ENCODE results near the gene OTX1.

DNA sequence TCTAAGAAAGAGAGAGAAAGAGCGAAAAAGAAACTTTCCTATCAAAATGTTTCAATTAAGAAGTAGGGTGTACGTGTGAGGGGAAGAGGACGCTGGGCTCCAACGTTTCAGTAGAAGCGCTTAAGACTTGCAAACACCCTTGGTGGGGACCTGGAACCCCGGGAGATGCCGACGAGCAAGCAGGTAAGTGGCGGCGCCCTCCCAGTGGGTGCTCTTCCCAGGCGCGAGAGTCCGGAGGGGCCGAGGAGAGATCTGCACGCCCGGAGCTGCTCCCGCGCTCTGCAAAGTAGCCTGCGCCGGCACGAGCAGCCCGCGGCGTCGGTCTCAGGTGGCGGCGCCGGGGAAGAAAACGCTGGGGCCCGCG lies 678 bp upstream of the OTX1 start:
- TF ChIP-seq, protein P1, sequence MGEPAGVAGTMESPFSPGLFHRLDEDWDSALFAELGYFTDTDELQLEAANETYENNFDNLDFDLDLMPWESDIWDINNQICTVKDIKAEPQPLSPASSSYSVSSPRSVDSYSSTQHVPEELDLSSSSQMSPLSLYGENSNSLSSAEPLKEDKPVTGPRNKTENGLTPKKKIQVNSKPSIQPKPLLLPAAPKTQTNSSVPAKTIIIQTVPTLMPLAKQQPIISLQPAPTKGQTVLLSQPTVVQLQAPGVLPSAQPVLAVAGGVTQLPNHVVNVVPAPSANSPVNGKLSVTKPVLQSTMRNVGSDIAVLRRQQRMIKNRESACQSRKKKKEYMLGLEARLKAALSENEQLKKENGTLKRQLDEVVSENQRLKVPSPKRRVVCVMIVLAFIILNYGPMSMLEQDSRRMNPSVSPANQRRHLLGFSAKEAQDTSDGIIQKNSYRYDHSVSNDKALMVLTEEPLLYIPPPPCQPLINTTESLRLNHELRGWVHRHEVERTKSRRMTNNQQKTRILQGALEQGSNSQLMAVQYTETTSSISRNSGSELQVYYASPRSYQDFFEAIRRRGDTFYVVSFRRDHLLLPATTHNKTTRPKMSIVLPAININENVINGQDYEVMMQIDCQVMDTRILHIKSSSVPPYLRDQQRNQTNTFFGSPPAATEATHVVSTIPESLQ (CRISPR knock-in tag; IDR thresholded peaks at IDR 0.05): no peak
- no peak for TF ChIP-seq TEAD4 (CRISPR knock-in tag; IDR thresholded peaks at IDR 0.05)
- TF ChIP-seq, protein P2, sequence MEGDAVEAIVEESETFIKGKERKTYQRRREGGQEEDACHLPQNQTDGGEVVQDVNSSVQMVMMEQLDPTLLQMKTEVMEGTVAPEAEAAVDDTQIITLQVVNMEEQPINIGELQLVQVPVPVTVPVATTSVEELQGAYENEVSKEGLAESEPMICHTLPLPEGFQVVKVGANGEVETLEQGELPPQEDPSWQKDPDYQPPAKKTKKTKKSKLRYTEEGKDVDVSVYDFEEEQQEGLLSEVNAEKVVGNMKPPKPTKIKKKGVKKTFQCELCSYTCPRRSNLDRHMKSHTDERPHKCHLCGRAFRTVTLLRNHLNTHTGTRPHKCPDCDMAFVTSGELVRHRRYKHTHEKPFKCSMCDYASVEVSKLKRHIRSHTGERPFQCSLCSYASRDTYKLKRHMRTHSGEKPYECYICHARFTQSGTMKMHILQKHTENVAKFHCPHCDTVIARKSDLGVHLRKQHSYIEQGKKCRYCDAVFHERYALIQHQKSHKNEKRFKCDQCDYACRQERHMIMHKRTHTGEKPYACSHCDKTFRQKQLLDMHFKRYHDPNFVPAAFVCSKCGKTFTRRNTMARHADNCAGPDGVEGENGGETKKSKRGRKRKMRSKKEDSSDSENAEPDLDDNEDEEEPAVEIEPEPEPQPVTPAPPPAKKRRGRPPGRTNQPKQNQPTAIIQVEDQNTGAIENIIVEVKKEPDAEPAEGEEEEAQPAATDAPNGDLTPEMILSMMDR (IDR thresholded peaks at IDR 0.05): no peak
- TF ChIP-seq, protein P3, sequence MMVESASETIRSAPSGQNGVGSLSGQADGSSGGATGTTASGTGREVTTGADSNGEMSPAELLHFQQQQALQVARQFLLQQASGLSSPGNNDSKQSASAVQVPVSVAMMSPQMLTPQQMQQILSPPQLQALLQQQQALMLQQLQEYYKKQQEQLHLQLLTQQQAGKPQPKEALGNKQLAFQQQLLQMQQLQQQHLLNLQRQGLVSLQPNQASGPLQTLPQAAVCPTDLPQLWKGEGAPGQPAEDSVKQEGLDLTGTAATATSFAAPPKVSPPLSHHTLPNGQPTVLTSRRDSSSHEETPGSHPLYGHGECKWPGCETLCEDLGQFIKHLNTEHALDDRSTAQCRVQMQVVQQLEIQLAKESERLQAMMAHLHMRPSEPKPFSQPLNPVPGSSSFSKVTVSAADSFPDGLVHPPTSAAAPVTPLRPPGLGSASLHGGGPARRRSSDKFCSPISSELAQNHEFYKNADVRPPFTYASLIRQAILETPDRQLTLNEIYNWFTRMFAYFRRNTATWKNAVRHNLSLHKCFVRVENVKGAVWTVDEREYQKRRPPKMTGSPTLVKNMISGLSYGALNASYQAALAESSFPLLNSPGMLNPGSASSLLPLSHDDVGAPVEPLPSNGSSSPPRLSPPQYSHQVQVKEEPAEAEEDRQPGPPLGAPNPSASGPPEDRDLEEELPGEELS (CRISPR knock-in tag; IDR thresholded peaks at IDR 0.05): no peak
- TF ChIP-seq, protein P4, sequence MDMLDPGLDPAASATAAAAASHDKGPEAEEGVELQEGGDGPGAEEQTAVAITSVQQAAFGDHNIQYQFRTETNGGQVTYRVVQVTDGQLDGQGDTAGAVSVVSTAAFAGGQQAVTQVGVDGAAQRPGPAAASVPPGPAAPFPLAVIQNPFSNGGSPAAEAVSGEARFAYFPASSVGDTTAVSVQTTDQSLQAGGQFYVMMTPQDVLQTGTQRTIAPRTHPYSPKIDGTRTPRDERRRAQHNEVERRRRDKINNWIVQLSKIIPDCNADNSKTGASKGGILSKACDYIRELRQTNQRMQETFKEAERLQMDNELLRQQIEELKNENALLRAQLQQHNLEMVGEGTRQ (CRISPR knock-in tag; IDR thresholded peaks at IDR 0.05): no peak
- TF ChIP-seq NR2C2 (CRISPR knock-in tag; IDR thresholded peaks at IDR 0.05): no peak

All from WTC11 (cell line).